Gastrocnemius medialis (tissue), 4 donors: ENCODE results near the gene PI16.

Experiments used
- POLR2A ChIP-seq, 2 donors: fragments of 450-650 bp; IDR thresholded peaks; one replicate each; pipeline ENCODE4 v1.6.1; 2017; ENCODE audit warnings: antibody characterized with exemption in 2 of 2, mild to moderate bottlenecking in 2 of 2, moderate library complexity in 2 of 2
- TF ChIP-seq, protein P1 (sequence below), 5 experiments: fragments of 450-650 bp in 3 of 5; fragments of 200-600 bp in 2 of 5; sonication (generic) in 2 of 5; IDR thresholded peaks in 4 of 5; conservative IDR thresholded peaks in 1 of 5; 1 replicate in 4 of 5; 2 replicates in 1 of 5; pipeline ENCODE4 v1.5.1; 2016 to 2019; ENCODE audit warnings: antibody characterized with exemption in 5 of 5, mild to moderate bottlenecking in 3 of 5, moderate library complexity in 3 of 5

- TF ChIP-seq, protein P1, sequence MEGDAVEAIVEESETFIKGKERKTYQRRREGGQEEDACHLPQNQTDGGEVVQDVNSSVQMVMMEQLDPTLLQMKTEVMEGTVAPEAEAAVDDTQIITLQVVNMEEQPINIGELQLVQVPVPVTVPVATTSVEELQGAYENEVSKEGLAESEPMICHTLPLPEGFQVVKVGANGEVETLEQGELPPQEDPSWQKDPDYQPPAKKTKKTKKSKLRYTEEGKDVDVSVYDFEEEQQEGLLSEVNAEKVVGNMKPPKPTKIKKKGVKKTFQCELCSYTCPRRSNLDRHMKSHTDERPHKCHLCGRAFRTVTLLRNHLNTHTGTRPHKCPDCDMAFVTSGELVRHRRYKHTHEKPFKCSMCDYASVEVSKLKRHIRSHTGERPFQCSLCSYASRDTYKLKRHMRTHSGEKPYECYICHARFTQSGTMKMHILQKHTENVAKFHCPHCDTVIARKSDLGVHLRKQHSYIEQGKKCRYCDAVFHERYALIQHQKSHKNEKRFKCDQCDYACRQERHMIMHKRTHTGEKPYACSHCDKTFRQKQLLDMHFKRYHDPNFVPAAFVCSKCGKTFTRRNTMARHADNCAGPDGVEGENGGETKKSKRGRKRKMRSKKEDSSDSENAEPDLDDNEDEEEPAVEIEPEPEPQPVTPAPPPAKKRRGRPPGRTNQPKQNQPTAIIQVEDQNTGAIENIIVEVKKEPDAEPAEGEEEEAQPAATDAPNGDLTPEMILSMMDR (IDR thresholded peaks at IDR 0.05 in 4 of 5, conservative IDR thresholded peaks at IDR 0.05 in 1 of 5): no peak
- no peak for TF ChIP-seq POLR2A (IDR thresholded peaks at IDR 0.05)
Observed at GRCh38 chr6:36933102-36933501, 21.4 kb upstream of the PI16 start.
